NCI-H187 treated with DMSO at 0.1 percent for 48 hours (cell line): ENCODE data around the gene DAZL.

Experiments used
- DNase-seq: peaks from one replicate; lab custom pipeline; 2025; lab: John Stamatoyannopoulos, UW

Gene DAZL

GRCh38 chr3:16543242-16543864 lies 61.9 kb downstream of the DAZL start:
- DNase-seq, result no peak

GRCh38 chr3:16538507-16538906 lies 66.7 kb downstream of the DAZL start:
- DNase-seq, result no peak

DNA sequence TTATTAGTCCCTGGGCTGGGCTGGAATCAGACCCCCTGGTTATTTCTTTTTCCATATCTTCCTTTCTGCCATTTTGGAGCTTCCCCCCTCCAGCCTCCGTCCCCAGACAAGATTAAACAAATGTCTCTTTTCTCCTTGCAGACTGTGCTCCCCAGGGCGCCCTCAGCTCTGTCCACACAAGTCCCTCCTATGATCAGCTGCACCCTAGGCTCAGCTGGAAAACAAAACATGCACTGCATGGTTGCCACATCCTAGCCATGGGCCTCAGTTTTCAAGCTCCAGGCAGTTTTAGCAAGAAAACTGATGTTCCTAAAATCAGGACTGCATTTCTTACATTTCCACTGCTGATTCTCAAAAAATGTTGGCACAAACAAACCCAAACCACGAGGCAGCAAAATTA lies 68.2 kb downstream of the DAZL start:
- DNase-seq, result no peak
